HEK293T (cell line): Measurements from ENCODE around the gene ZBED4.

ENCODE experiments used
- CTCF ChIA-PET: fragments of 350-600 bp; formaldehyde crosslinking; extraction: SDS; loops from one replicate; lab custom pipeline; 2021; ENCODE audit warnings: antibody characterized with exemption, inconsistent platforms; lab: Yijun Ruan, JAX
- POLR2A ChIA-PET: fragments of 350-600 bp; formaldehyde crosslinking; extraction: SDS; loops from one replicate; lab custom pipeline; 2020; ENCODE audit warnings: antibody characterized with exemption, inconsistent platforms; lab: Yijun Ruan, JAX
- DNase-seq: peaks from one replicate; pipeline ENCODE4 v3.0.0; 2012; ENCODE audit warnings: mixed read lengths; ENCODE audit errors: extremely low spot score
- ARNT ChIP-seq: fragments of 450-650 bp; IDR thresholded peaks from 2 replicates; pipeline ENCODE4 v1.6.1; 2017; ENCODE audit warnings: mild to moderate bottlenecking
- BHLHE40 ChIP-seq: fragments of 450-650 bp; IDR thresholded peaks from 2 replicates; pipeline ENCODE4 v1.6.1; 2016; ENCODE audit warnings: mild to moderate bottlenecking, moderate library complexity, borderline replicate concordance
- CTBP1 ChIP-seq: fragments of 450-650 bp; IDR thresholded peaks from 2 replicates; pipeline ENCODE4 v1.6.1; 2016; ENCODE audit warnings: borderline replicate concordance
- ELF4 ChIP-seq: fragments of 450-650 bp; IDR thresholded peaks from 2 replicates; pipeline ENCODE4 v1.6.1; 2017; ENCODE audit warnings: antibody characterized with exemption
- FOXA1 ChIP-seq: fragments of 450-650 bp; IDR thresholded peaks from 2 replicates; pipeline ENCODE4 v1.6.1; 2016; ENCODE audit warnings: mild to moderate bottlenecking
- FOXK2 ChIP-seq: fragments of 450-650 bp; IDR thresholded peaks from 2 replicates; pipeline ENCODE4 v1.6.1; 2016; ENCODE audit warnings: mild to moderate bottlenecking
- FOXM1 ChIP-seq: fragments of 450-650 bp; IDR thresholded peaks from 2 replicates; pipeline ENCODE4 v1.6.1; 2017; ENCODE audit warnings: mild to moderate bottlenecking, borderline replicate concordance
- HDGF ChIP-seq: fragments of 450-650 bp; IDR thresholded peaks from 2 replicates; pipeline ENCODE4 v1.6.1; 2017; ENCODE audit warnings: antibody characterized with exemption, borderline replicate concordance
- L3MBTL2 ChIP-seq: fragments of 450-650 bp; conservative IDR thresholded peaks from 2 replicates; pipeline ENCODE4 v1.6.1; 2016; ENCODE audit warnings: mild to moderate bottlenecking
- LEF1 ChIP-seq: fragments of 450-650 bp; IDR thresholded peaks from 2 replicates; pipeline ENCODE4 v1.6.1; 2017; ENCODE audit warnings: mild to moderate bottlenecking, borderline replicate concordance
- NFRKB ChIP-seq: fragments of 450-650 bp; IDR thresholded peaks from 2 replicates; pipeline ENCODE4 v1.6.1; 2016; ENCODE audit warnings: mild to moderate bottlenecking, moderate library complexity
- SP1 ChIP-seq: fragments of 450-650 bp; IDR thresholded peaks from 2 replicates; pipeline ENCODE4 v1.6.1; 2017
- SUZ12 ChIP-seq: fragments of 450-650 bp; IDR thresholded peaks from 2 replicates; pipeline ENCODE4 v1.6.1; 2016; ENCODE audit warnings: mild to moderate bottlenecking
- TARDBP ChIP-seq: fragments of 450-650 bp; IDR thresholded peaks from 2 replicates; pipeline ENCODE4 v1.6.1; 2016
- ZNF384 ChIP-seq: fragments of 450-650 bp; IDR thresholded peaks from 2 replicates; pipeline ENCODE4 v1.6.1; 2016
- TF ChIP-seq, protein P1 (sequence below): fragments of 450-650 bp; IDR thresholded peaks from 2 replicates; pipeline ENCODE4 v1.6.1; 2016

ZBED4 gene

DNA sequence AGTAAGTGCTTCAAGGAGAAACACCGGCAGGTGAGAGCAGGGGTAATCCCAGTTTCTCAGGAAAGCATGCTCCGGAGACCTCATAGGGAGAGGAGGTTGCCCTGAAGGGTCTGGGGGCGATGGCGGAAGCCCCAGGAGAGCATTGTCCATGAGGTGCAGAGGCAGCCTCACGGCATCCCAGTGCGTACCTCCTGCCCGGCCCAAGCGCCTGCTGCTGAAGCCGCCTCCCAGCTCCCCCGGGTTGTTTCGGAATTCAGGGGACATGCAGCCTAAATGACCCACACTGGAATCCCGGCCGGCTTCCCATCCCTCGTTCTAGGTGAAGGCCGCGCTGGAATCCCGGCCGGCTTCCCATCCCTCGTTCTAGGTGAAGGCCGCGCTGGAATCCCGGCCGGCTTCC lies 2.7 kb downstream of the ZBED4 start:
- ChIA-PET CTCF (no interaction called here), POLR2A (no interaction called here)
- TF ChIP-seq SUZ12: no peak
- DNase-seq: no peak

DNA sequence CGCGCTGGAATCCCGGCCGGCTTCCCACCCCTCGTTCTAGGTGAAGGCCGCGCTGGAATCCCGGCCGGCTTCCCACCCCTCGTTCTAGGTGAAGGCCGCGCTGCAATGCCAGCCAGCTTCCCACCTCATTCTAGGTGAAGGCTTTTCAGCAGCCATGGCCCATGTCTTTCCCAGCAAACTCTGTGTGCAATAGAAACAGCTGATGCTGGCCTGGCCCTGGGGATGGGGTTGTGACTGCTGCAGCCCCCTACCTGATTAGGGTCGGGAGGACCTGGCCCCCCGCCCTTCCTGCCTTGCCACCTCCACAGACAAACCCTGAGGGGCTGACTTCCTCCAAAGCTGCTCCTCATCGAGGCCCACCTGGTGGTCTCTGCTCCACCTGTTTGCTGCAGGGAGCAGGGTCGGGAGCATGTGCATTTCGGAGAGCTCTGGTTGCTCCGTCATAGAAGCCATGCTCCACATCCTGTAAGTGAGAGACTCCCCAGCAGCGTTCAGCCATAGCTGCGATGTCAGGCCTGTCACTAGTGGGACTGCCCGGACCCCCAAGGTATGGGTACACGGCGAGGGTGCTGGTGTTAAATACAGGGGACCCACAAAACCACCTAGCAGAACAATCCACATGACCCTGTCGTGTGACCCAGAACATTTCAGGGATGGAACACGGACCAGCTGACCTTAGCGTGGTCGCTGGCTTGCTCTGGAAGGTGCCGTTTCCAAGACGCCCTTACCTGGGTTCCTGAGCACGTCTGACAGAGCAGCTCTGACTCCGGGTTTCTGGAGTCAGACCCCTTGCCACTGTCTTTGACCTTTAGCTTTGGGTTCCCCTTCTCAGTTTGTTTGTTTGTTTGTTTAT lies 3.3 kb downstream of the ZBED4 start:
- no peak for DNase-seq
- ChIA-PET POLR2A (no interaction called here), CTCF (no interaction called here)
- TF ChIP-seq FOXA1: no peak
- TF ChIP-seq FOXM1: no peak

DNA sequence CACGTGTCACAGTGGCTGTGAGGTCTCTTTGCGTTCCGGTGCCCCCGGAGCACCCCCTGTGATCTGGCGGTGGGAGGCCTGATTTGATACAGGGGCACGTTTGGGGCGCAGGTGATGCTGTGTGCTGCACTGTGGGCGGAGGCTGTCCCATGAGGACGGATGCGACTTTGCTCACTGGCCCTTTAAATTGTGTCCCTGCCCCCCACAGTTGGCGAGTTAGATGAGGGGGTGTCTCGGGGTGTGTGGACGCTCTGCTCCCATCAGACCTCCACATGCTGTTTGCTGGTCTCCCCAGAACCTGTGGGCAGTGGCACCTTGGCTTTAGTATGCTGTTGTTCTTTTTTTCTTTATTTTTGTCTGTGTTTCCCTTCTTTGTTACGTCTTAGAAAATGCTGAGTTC lies 5.2 kb downstream of the ZBED4 start:
- DNase-seq: no peak
- ChIA-PET CTCF (interaction anchor here (0.6 kb wide), 1 partner anchor 813 kb away, joined by 3 read pairs; no protein-coding TSS in a partner anchor), POLR2A (no interaction called here)
- TF ChIP-seq TARDBP (no peak), HDGF (no peak), NFRKB (no peak), ELF4 (no peak), ARNT (no peak), CTBP1 (no peak), BHLHE40 (no peak), LEF1 (no peak), SP1 (no peak), FOXA1 (no peak)
- TF ChIP-seq, protein P1, sequence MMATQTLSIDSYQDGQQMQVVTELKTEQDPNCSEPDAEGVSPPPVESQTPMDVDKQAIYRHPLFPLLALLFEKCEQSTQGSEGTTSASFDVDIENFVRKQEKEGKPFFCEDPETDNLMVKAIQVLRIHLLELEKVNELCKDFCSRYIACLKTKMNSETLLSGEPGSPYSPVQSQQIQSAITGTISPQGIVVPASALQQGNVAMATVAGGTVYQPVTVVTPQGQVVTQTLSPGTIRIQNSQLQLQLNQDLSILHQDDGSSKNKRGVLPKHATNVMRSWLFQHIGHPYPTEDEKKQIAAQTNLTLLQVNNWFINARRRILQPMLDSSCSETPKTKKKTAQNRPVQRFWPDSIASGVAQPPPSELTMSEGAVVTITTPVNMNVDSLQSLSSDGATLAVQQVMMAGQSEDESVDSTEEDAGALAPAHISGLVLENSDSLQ: no peak

DNA sequence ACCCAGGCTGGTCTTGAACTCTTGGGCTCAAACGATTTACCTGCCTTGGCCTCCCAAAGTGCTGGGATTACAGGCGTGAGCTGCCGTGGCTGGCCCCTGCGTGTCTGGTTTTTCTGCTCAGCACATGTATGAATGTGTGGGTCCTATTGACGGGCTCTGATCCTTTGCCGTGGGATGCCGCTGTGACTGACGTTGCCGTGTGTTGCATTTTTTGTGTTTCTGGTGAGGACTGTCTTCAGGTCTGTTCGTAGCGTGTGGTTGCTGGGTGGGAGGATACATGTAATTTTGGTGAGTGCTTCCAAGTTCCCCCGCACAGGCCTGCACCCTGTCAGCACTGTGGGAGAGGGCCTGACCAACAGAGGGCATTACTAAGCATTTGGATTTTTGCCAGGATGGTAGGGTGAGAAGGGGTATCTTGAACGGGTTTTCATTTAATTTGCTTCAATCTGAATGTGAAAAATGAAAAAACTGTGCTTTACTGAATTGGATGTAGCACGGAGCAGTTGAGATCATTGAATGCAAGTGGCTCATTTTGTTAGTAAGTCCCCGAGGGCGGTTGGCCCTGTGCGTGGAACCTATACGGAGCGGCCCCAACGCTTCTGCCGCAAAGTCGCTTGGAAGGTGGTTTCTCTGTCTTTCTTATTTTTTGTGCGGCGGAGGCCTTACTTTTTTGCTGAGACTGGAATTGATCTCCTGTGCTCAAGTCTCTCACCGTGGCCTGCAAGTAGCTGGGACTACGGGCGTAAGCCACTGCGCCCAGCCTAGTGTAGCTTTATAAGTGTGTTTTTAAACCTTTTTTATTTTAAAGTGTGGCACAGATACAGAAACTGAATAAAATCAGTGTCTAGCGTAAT lies 8.2 kb downstream of the ZBED4 start:
- TF ChIP-seq CTBP1 (no peak), ELF4 (no peak), FOXM1 (no peak), L3MBTL2 (no peak), NFRKB (no peak), FOXK2 (no peak), ZNF384 (no peak), SP1 (no peak), LEF1 (no peak), BHLHE40 (no peak), TARDBP (no peak), ARNT (no peak), SUZ12 (no peak)
- TF ChIP-seq, protein P1: no peak
- no peak for DNase-seq
- ChIA-PET POLR2A (no interaction called here), CTCF (no interaction called here)

DNA sequence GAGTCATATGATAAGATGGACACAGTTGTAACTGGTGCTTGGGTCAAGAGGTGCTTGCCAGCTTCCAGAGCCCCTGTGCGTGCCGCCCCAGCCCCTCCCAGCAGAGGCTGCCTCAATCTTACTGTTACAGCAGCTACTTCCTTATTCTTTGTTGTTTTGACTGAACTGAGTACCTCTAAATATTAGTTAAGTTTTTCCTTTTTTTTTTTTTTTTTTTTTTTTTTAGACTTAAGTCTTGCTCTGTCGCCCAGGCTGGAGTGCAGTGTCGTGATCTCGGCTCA lies 8.8 kb downstream of the ZBED4 start:
- no peak for DNase-seq
- POLR2A ChIA-PET: no interaction called here
- TF ChIP-seq FOXK2 (no peak), BHLHE40 (no peak), SP1 (no peak), CTBP1 (no peak), ZNF384 (no peak), ELF4 (no peak), ARNT (no peak), FOXA1 (no peak), TARDBP (no peak), HDGF (no peak), SUZ12 (no peak), LEF1 (no peak), FOXM1 (no peak), L3MBTL2 (no peak), NFRKB (no peak)
- TF ChIP-seq, protein P1: no peak
- CTCF ChIA-PET: no interaction called here

DNA sequence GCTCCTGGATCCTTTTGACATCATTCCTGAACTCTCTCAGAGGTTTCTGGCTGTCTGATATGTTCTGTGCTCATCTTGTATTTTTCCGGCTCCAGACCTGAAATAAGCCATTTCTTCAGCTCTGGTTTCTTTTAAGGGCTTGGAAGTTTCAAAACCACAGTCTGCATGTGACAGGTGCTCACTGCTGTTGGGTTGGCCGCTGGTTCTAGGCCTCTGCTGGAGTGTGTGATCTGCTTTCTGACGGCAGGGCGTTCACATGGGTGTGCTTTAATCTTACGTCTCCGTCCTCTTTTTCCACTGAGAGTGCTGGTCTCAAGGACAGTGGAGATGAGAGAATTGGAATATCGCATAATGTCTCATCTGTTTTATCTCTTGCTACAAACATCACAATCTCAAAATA lies 10.3 kb downstream of the ZBED4 start:
- no peak for DNase-seq
- no peak for TF ChIP-seq HDGF
- TF ChIP-seq BHLHE40: no peak
- no peak for TF ChIP-seq ELF4
- no peak for TF ChIP-seq SUZ12
- TF ChIP-seq FOXM1: no peak
- no peak for TF ChIP-seq NFRKB
- TF ChIP-seq, protein P1: no peak
- TF ChIP-seq FOXK2: no peak
- no peak for TF ChIP-seq ARNT
- no peak for TF ChIP-seq LEF1
- TF ChIP-seq CTBP1: no peak
- TF ChIP-seq TARDBP: no peak
- ChIA-PET POLR2A (no interaction called here), CTCF (no interaction called here)
